GM12874 (cell line): ENCODE results near the gene ZNF831.

Experiments used
- CTCF ChIP-seq: IDR thresholded peaks from 2 replicates; pipeline ENCODE4 v1.5.1; 2011; ENCODE audit warnings: low read depth, mild to moderate bottlenecking, control low read depth, low read length, moderate library complexity; ENCODE audit not compliant: insufficient read depth

Gene ZNF831

GRCh38 chr20:59163631-59164530 is at the start of gene ZNF831:
TSS of gene ZNF831 (plus strand) at chr20:59163821. CDS start at chr20:59191020, 27,199 bp downstream.
- no peak for TF ChIP-seq CTCF

- TF ChIP-seq CTCF, result no peak
Measured at GRCh38 chr20:59117526-59117925, 46.1 kb upstream of the ZNF831 start.

GRCh38 chr20:59118855-59119254 is 44.8 kb upstream of the ZNF831 start:
- no peak for TF ChIP-seq CTCF

GRCh38 chr20:59120491-59120890 is 43.1 kb upstream of the ZNF831 start:
- no peak for TF ChIP-seq CTCF

GRCh38 chr20:59120919-59121318 is 42.7 kb upstream of the ZNF831 start:
- TF ChIP-seq CTCF, result no peak

- TF ChIP-seq CTCF, result no peak
Measured at GRCh38 chr20:59121714-59122565, 41.7 kb upstream of the ZNF831 start.

GRCh38 chr20:59122566-59122919 is 41.1 kb upstream of the ZNF831 start:
- TF ChIP-seq CTCF, result no peak
